Hepatocyte (in vitro differentiated cells): ENCODE data around the gene EXOC6.

Experiments
- CTCF ChIP-seq: fragments of 200-600 bp; sonication (generic); IDR thresholded peaks from 2 replicates; pipeline ENCODE4 v1.5.1; 2016; ENCODE audit warnings: antibody characterized with exemption, mild to moderate bottlenecking; ENCODE audit not compliant: poor library complexity
- EZH2 ChIP-seq: fragments of 200-600 bp; sonication (generic); IDR thresholded peaks from 2 replicates; pipeline ENCODE4 v1.6.1; 2016; ENCODE audit warnings: antibody characterized with exemption, mild to moderate bottlenecking, borderline replicate concordance
- EZH2phosphoT487 ChIP-seq: fragments of 200-600 bp; sonication (generic); IDR thresholded peaks from one replicate; pipeline ENCODE4 v1.6.1; 2018; ENCODE audit warnings: antibody characterized with exemption, mild to moderate bottlenecking, low read depth, moderate library complexity; ENCODE audit not compliant: unreplicated experiment, severe bottlenecking

GRCh38 chr10:92938841-92939240 lies 90.5 kb downstream of the EXOC6 start:
- no peak for TF ChIP-seq CTCF
- TF ChIP-seq EZH2phosphoT487 = no peak
- TF ChIP-seq EZH2 = no peak
